Gastrocnemius medialis (tissue), 4 donors: ENCODE measurements around the gene DCUN1D1.

ENCODE experiments used
- CTCF ChIP-seq, 5 experiments: fragments of 450-650 bp in 3 of 5; fragments of 200-600 bp in 2 of 5; sonication (generic) in 2 of 5; IDR thresholded peaks in 4 of 5; conservative IDR thresholded peaks in 1 of 5; 1 replicate in 4 of 5; 2 replicates in 1 of 5; pipeline ENCODE4 v1.5.1; 2016 to 2019; ENCODE audit warnings: antibody characterized with exemption in 5 of 5, mild to moderate bottlenecking in 3 of 5, moderate library complexity in 3 of 5
- POLR2A ChIP-seq, 2 donors: fragments of 450-650 bp; IDR thresholded peaks; one replicate each; pipeline ENCODE4 v1.6.1; 2017; ENCODE audit warnings: antibody characterized with exemption in 2 of 2, mild to moderate bottlenecking in 2 of 2, moderate library complexity in 2 of 2

- TF ChIP-seq CTCF (IDR thresholded peaks at IDR 0.05 in 4 of 5, conservative IDR thresholded peaks at IDR 0.05 in 1 of 5) = no peak
- TF ChIP-seq POLR2A (IDR thresholded peaks at IDR 0.05) = no peak
Observed at GRCh38 chr3:182895513-182896112, 84.7 kb downstream of the DCUN1D1 start.
